Measurements from ENCODE around the gene DNER.
"Not testable (repeated sequence)": the region's sequence is repeated elsewhere in the genome, so short reads cannot be mapped to it uniquely, and the experiment has no call there.

DNER gene

GRCh38 chr2:229715895-229716507 is 1.6 kb upstream of the DNER start:
- peak; percentile 53 for DNase-seq (ENCODE audit: low spot score)

- no peak for DNase-seq (ENCODE audit: low spot score)
Observed at GRCh38 chr2:229714736-229715541, 584 bp upstream of the DNER start.

- no peak for DNase-seq (ENCODE audit: low spot score)
Observed at GRCh38 chr2:229713371-229714079, 830 bp downstream of the DNER start.

- DNase-seq (ENCODE audit: low spot score) = peak; percentile 19
Observed at GRCh38 chr2:229712136-229712535, 2.2 kb downstream of the DNER start.

GRCh38 chr2:229708335-229708734 is 6.0 kb downstream of the DNER start:
- DNase-seq (ENCODE audit: low spot score) = no peak

- DNase-seq (ENCODE audit: low spot score) = no peak
Observed at GRCh38 chr2:229703909-229704630, 10.3 kb downstream of the DNER start.

GRCh38 chr2:229701716-229702115 is 12.6 kb downstream of the DNER start:
- DNase-seq (ENCODE audit: low spot score) = no peak

GRCh38 chr2:229701062-229701461 is 13.3 kb downstream of the DNER start:
- DNase-seq (ENCODE audit: low spot score) = no peak

- DNase-seq (ENCODE audit: low spot score) = no peak
Observed at GRCh38 chr2:229695961-229696360, 18.4 kb downstream of the DNER start.

GRCh38 chr2:229693845-229694244 is 20.5 kb downstream of the DNER start:
- DNase-seq (ENCODE audit: low spot score) = not testable (repeated sequence)

GRCh38 chr2:229691631-229692030 is 22.7 kb downstream of the DNER start:
- no peak for DNase-seq (ENCODE audit: low spot score)

- DNase-seq (ENCODE audit: low spot score) = no peak
Observed at GRCh38 chr2:229689307-229689839, 25.0 kb downstream of the DNER start.

- no peak for DNase-seq (ENCODE audit: low spot score)
Observed at GRCh38 chr2:229688141-229688540, 26.2 kb downstream of the DNER start.

GRCh38 chr2:229686122-229686919 is 28.0 kb downstream of the DNER start:
- DNase-seq (ENCODE audit: low spot score) = no peak

- DNase-seq (ENCODE audit: low spot score) = no peak
Observed at GRCh38 chr2:229684942-229685562, 29.3 kb downstream of the DNER start.

GRCh38 chr2:229679393-229680125 is 34.8 kb downstream of the DNER start:
- DNase-seq (ENCODE audit: low spot score) = peak; percentile 35

GRCh38 chr2:229675569-229675968 is 38.8 kb downstream of the DNER start:
- no peak for DNase-seq (ENCODE audit: low spot score)

- DNase-seq (ENCODE audit: low spot score) = no peak
Observed at GRCh38 chr2:229674830-229675530, 39.4 kb downstream of the DNER start.

- DNase-seq (ENCODE audit: low spot score) = peak; percentile 19
Observed at GRCh38 chr2:229673676-229674075, 40.7 kb downstream of the DNER start.

Data from RKO (cell line).